ENCODE measurements around the gene LYPD4.
"Not testable (repeated sequence)": the region's sequence is repeated elsewhere in the genome, so short reads cannot be mapped to it uniquely, and the experiment has no call there.

The LYPD4 gene

GRCh38 chr19:41844601-41845000, at the start of gene LYPD4:
Gene LYPD4 (minus strand): TSS chr19:41844683. CDS start chr19:41839285, 5,398 bp downstream.
- no peak for DNase-seq

GRCh38 chr19:41893899-41894298, 49.4 kb upstream of the LYPD4 start:
- DNase-seq: peak; percentile 18 to 26

- no peak for DNase-seq
These were observed 47.9 kb upstream of the LYPD4 start for GRCh38 chr19:41892173-41892902.

GRCh38 chr19:41890936-41891335, 46.5 kb upstream of the LYPD4 start:
- no peak for DNase-seq

GRCh38 chr19:41889896-41890295, 45.4 kb upstream of the LYPD4 start:
- DNase-seq: no peak

- no peak for DNase-seq
These were observed 44.4 kb upstream of the LYPD4 start for GRCh38 chr19:41888926-41889325.

- no peak for DNase-seq
These were observed 43.4 kb upstream of the LYPD4 start for GRCh38 chr19:41887711-41888382.

GRCh38 chr19:41886761-41887710, 42.6 kb upstream of the LYPD4 start:
- DNase-seq: no peak

- peak; percentile 87 to 91 for DNase-seq
These were observed 39.6 kb upstream of the LYPD4 start for GRCh38 chr19:41883821-41884733.

- DNase-seq: no peak
These were observed 39.0 kb upstream of the LYPD4 start for GRCh38 chr19:41883463-41883820.

GRCh38 chr19:41882568-41883462, 38.3 kb upstream of the LYPD4 start, which contains the start of gene ARHGEF1:
Gene ARHGEF1 (plus strand): TSS chr19:41883184. CDS start chr19:41888083, 4,899 bp downstream.
- DNase-seq: peak; percentile 37 to 45

GRCh38 chr19:41880329-41880708, 35.8 kb upstream of the LYPD4 start:
- no peak for DNase-seq

GRCh38 chr19:41879670-41880328, 35.3 kb upstream of the LYPD4 start:
- DNase-seq: no peak

- no peak for DNase-seq
These were observed 34.6 kb upstream of the LYPD4 start for GRCh38 chr19:41879080-41879479.

- DNase-seq: no peak
These were observed 33.7 kb upstream of the LYPD4 start for GRCh38 chr19:41877916-41878905.

- peak; percentile 69 to 75 for DNase-seq
These were observed 32.7 kb upstream of the LYPD4 start, which contains the start of gene CD79A for GRCh38 chr19:41876847-41877832. Gene CD79A (plus strand): TSS chr19:41877279. CDS start chr19:41877305, 26 bp downstream.

GRCh38 chr19:41875973-41876372, 31.5 kb upstream of the LYPD4 start:
- not testable (repeated sequence) for DNase-seq
